Measurements from ENCODE around the gene OR2T11.
"Not testable (repeated sequence)": the region's sequence is repeated elsewhere in the genome, so short reads cannot be mapped to it uniquely, and the experiment has no call there.

The OR2T11 gene

GRCh38 chr1:248585266-248585665 lies 49.6 kb downstream of the OR2T11 start:
- Histone ChIP-seq H3K27me3 (ENCODE audit: control insufficient read depth, insufficient read depth, low read length) (no peaks in the 10 kb centered on the region), H3K27ac (ENCODE audit: low read length) (no peak overlapping the region), H3K9me3 (ENCODE audit: control insufficient read depth, insufficient read depth, low read length) (peaks cover 1% of the 10 kb centered on the region; the same call in 1 of the 2 replicates), H3K4me3 (ENCODE audit: low read length) (no peak overlapping the region), H3K36me3 (ENCODE audit: control insufficient read depth, insufficient read depth, low read length) (no peaks in the 10 kb centered on the region), H3K4me1 (ENCODE audit: control insufficient read depth, insufficient read depth, low read length) (no peaks in the 10 kb centered on the region)
- DNase-seq (ENCODE audit: low read depth, low spot score) = no peak
- WGBS (ENCODE audit: insufficient coverage, insufficient read length) = no CpG with 5 or more reads among the region's 3 CpGs

DNA sequence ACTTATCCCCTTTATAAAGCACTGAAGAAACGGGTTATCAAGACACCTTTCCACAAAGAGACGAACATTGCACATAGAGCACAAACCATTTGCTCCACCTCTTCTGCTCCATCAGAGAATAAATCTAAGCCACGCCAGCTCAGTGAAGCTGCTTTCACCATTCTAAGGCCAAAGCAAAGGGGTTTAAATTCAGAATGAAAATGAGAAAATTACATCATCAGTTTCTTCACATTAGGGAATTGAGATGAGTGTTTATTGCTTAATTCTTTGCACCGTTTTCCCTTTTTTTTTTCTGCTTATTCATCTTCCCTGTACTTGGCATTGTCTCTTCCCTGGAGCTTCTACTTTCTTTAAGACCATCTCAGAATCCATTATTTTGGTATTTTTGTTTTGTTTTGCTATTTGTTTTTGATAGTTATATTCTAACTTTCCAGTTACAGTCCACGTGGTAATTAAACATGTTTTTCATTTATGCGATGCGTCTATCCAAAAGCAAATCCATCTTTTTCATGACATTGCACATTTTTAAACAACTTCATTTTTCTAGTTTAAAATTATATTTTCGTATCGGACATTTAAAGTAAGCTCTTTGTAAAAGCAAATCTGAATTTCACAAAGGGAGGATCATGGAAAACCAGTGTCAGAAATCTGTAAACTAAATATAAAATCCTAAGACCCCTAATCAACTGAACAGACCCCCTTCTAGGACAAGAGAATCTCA lies 58.5 kb downstream of the OR2T11 start:
- Histone ChIP-seq H3K36me3 (ENCODE audit: control insufficient read depth, insufficient read depth, low read length) (no peaks in the 10 kb centered on the region), H3K9me3 (ENCODE audit: control insufficient read depth, insufficient read depth, low read length) (no peaks in the 10 kb centered on the region; the same call in 1 of the 2 replicates), H3K27ac (ENCODE audit: low read length) (no peak overlapping the region), H3K4me1 (ENCODE audit: control insufficient read depth, insufficient read depth, low read length) (no peaks in the 10 kb centered on the region), H3K27me3 (ENCODE audit: control insufficient read depth, insufficient read depth, low read length) (no peaks in the 10 kb centered on the region), H3K4me3 (ENCODE audit: low read length) (no peak overlapping the region)
- no peak for DNase-seq (ENCODE audit: low read depth, low spot score)
- WGBS (ENCODE audit: insufficient coverage, insufficient read length) = no CpG with 5 or more reads among the region's 9 CpGs

DNA sequence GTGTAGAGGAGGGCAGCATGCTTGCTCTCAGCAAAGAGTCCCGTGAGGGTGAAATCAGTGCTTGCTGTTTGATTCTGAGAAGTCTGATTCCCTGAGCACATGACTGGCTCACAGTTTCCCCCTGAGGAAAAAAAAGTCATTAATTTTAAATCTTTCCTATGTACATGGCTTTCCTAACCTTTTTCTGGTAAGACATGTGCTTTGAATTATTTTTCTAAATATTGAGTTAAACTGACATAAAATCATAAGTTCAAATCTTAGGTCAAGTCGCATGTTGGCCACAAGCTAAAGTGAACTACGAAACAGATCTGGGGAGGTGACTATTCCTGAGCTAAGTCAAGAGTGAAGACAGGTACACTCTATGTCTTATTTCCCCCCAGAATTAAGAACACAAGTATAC lies 60.2 kb downstream of the OR2T11 start, which contains the start of gene OR2T34:
Gene OR2T34 (minus strand): TSS at position 101 of the 400 bp plus-strand sequence. CDS start 0 bp downstream, at position 101.
- not testable (repeated sequence) for H3K4me1 ChIP-seq (ENCODE audit: control insufficient read depth, insufficient read depth, low read length); H3K27me3 ChIP-seq (ENCODE audit: control insufficient read depth, insufficient read depth, low read length); H3K9me3 ChIP-seq (ENCODE audit: control insufficient read depth, insufficient read depth, low read length); H3K4me3 ChIP-seq (ENCODE audit: low read length); H3K27ac ChIP-seq (ENCODE audit: low read length); H3K36me3 ChIP-seq (ENCODE audit: control insufficient read depth, insufficient read depth, low read length); DNase-seq (ENCODE audit: low read depth, low spot score)
- no CpG with 5 or more reads among the region's 3 CpGs for WGBS (ENCODE audit: insufficient coverage, insufficient read length)

GRCh38 chr1:248573856-248574255 lies 61.0 kb downstream of the OR2T11 start:
- not testable (repeated sequence) for H3K27ac ChIP-seq (ENCODE audit: low read length); H3K27me3 ChIP-seq (ENCODE audit: control insufficient read depth, insufficient read depth, low read length); H3K4me3 ChIP-seq (ENCODE audit: low read length); H3K4me1 ChIP-seq (ENCODE audit: control insufficient read depth, insufficient read depth, low read length); DNase-seq (ENCODE audit: low read depth, low spot score); H3K36me3 ChIP-seq (ENCODE audit: control insufficient read depth, insufficient read depth, low read length); H3K9me3 ChIP-seq (ENCODE audit: control insufficient read depth, insufficient read depth, low read length)
- no CpG with 5 or more reads among the region's 8 CpGs for WGBS (ENCODE audit: insufficient coverage, insufficient read length)

Data from iPS DF 6.9 (cell line).